Stimulated activated CD4-positive, alpha-beta T cell treated with anti-CD3 and anti-CD28 coated beads, Interleukin-1b, Interleukin-23, amount 100 ng/mL, for 4 hours (primary cell): ENCODE results near the gene ARMC2.
"Not testable (repeated sequence)": the region's sequence is repeated elsewhere in the genome, so short reads cannot be mapped to it uniquely, and the experiment has no call there.

Source experiments
- DNase-seq, 2 donors: peaks; one replicate each; pipeline ENCODE4 v3.0.0-alpha.2; 2020; ENCODE audit warnings: low read depth in 2 of 2

Gene ARMC2

DNA sequence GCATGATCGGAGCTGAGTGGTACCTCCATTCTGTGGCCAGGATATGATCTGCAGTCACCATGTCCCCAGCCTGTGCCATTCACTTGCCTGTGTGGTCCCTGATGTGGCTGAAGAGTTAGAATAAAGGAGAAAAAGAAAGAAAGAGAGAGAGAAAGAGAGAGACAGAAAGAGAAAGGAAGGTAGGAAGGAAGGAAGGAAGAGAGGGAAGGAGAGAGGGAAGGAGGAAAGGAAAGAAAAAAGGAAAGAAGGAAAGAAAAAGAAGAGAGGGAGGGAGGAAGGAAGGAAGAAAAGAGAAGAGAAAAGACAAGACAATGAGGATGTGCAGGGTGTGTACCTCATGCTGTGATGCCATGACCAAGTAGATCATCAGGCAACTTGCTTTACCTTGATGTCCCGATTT is 22.1 kb downstream of the ARMC2 start:
- DNase-seq: no peak

GRCh38 chr6:108872141-108872557 is 23.9 kb downstream of the ARMC2 start:
- no peak for DNase-seq

GRCh38 chr6:108872575-108872974 is 24.4 kb downstream of the ARMC2 start:
- DNase-seq: no peak

DNA sequence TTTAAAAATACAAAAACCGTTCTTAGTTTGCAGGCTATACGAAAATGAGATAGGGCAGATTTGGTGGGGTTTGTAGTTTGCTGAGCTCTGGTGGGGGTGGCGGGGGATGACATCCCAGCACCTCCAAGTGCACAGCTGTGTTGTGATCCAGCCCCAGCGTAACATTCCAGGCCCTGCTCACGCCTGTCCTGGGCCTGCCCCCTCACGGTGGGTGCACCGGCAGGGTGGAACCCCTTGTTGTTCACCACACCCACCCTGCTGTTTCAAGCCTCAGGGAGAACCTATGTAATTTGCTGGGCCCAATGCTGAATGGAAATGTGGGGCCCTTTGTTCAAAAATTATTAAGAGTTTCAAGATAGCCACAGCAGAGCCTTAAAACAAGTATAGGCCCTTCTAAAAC is 25.0 kb downstream of the ARMC2 start:
- DNase-seq: no peak

DNA sequence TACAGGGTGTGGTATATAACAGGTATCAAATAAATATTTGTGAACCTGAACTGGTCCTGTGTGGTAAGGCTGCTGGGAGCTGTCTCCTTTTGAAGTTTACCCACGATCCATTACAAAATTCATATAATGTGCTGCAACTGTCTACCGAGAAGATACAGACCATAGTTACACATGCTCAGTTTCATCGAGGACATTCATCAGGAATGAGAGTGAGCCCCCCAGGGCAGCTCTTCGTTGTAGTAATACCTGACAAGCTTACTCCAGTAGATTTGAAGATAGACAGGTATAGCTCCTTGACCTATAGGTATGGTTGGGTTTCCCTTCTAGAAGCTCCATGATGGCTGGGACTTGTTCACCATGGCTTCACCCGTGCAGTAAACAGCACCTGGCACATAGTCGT is 25.7 kb downstream of the ARMC2 start:
- DNase-seq: no peak

DNA sequence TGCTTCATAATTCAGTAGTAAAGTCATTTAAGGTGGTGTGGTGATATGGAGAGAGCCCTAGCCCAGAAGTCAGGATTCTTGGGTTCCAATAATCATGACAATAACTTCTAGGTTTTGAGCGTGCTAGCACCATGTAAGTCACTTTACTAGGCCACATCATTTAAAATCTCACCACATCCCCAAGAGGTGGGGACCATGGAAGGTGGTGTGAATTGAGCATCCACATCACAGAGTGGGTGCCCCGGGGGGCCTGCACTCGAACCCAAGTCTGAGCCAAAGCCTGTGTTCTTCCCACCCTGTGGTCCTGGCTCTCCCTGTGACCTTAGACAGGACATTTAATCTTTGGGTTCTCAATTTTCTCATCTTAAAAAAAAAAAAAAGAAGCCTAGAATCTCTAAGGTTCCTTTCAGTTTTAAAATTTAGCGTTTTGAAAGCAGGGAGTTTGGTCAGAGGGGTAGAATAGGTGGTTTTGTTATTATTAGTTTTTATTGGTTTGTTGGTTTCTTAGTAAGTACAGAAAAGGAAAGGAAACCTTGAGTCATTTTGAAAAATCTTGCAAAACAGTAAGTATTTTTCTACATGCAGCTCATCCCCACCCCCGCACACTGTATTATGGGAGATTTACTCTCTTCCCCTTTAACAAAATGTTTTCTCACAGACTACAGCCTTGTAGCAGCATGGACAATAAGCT is 26.4 kb downstream of the ARMC2 start:
- peak; percentile 20 to 32 for DNase-seq

- no peak for DNase-seq
Observed at GRCh38 chr6:108875161-108875555, 26.9 kb downstream of the ARMC2 start.

DNA sequence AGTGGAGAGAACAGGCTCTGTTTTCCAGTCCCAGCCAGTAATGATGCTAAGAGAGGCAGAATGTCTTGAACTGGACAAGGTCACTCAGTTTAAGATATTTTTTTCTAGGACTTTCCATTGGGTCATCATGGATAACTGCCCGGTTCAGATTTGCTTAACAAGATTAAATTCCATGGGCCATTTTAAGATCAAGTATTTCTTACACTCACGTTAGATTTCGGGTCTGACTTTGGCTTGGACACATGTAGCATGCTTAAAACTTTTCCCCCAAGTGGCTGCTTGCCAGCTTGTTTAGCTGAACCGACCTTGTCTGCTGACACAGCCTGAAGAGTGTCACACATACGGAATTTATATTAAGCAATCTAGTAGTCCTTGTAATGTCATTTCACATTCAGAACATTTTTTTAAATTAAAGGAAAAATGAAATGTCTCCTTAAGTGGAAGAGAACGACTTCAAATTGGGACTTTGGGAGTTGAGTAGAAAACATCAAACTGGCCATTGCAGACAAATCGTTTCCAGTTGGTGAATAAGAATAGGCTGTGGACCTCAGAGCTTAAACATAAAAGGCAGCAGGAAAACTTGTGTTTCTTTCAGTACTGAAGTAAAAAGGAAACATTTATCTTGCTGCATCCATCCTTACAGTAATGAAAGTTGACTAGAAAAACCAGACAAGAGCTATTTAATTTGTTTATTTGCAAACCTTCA is 29.0 kb downstream of the ARMC2 start:
- no peak for DNase-seq

- no peak for DNase-seq
Observed at GRCh38 chr6:108878942-108879341, 30.7 kb downstream of the ARMC2 start.

GRCh38 chr6:108883172-108883571 is 35.0 kb downstream of the ARMC2 start:
- DNase-seq: no peak

- no peak for DNase-seq
Observed at GRCh38 chr6:108884211-108885059, 36.2 kb downstream of the ARMC2 start.

- DNase-seq: no peak
Observed at GRCh38 chr6:108888052-108888451, 39.8 kb downstream of the ARMC2 start.

DNA sequence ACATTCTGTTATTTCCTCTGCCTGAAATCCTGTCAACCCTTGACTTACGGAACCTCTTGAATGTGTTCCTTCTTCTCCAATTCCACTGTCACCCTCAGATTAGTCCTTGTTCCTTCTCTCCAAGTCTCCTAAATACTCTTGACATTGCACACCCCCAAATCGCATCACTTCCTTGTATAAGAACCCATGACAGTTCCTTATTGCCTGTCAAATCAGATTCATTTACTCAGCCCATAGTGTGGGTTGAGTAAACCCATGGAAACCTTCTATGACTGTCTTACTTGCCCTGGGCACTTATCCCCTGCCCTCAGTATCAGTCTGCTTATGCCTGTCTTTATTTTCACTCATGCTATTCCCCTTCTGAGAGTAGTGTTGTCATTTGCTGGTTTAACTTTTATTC is 40.5 kb downstream of the ARMC2 start:
- DNase-seq: no peak

- not testable (repeated sequence) for DNase-seq
Observed at GRCh38 chr6:108890898-108891297, 42.7 kb downstream of the ARMC2 start.

DNA sequence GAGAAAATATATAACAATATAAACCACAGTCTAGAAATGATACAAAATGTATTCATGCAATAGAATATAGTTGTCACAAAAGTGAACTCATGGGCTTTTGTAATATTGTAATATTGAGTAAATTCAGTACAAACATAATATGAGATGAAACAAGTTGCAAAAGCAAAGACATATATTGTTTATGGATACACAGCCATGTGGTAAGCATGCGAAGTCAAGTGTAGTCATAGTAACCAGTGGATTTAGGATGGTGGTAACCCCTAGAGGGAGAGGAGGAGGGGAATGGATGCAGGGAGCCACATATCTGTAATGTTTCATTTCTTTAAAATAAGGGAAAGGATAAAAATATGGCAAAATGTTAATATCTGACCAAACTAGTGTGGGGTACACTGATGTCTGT is 47.3 kb downstream of the ARMC2 start:
- no peak for DNase-seq

GRCh38 chr6:108896111-108896661 is 48.0 kb downstream of the ARMC2 start:
- no peak for DNase-seq

DNA sequence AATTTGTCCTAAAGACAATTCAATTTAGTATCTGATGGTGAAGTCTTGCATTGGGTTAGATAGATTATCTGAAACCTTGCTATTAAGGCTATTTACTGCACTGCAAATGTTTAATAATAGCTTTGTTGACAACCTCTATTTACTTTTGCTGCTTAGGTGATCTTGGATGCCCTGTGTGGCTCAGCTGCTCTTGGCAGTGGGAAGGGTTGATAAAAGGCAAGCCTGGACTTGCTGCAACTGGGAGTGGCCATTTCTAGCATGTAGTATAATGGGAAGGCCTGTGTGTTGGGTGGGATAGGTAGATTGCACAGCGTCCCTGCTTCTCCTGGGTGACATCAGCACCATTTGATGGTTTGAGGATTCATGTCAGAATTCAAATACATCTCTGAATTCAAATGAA is 49.1 kb downstream of the ARMC2 start:
- DNase-seq: no peak

GRCh38 chr6:108902382-108902792 is 54.2 kb downstream of the ARMC2 start:
- no peak for DNase-seq

DNA sequence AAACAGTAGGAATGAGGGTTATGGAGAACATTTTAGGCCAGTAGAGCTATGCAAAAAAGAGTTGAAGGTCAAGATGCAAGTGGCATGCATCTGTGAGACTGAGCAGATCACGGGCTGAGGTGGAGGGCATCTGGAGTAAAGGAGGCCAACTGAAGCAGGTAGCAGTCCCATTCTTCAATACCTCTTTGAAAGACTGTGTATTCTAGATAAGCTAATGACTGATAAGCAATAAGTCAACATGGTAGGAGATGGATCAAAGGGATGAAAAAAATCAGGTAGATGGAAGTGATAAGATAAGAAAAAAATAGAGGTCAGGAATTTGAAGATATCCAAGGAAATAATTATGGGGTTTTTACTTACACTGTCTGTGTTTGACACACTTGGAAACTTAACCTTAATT is 55.6 kb downstream of the ARMC2 start:
- no peak for DNase-seq

- no peak for DNase-seq
Observed at GRCh38 chr6:108904741-108905140, 56.5 kb downstream of the ARMC2 start.

- DNase-seq: peak in 1 of 2 donors; percentile 11
Observed at GRCh38 chr6:108914235-108915022, 66.2 kb downstream of the ARMC2 start.
